Gastrocnemius medialis (tissue), 4 donors: ENCODE data around the gene CACNG5.

ENCODE experiments used
- CTCF ChIP-seq, 5 experiments: fragments of 450-650 bp in 3 of 5; fragments of 200-600 bp in 2 of 5; sonication (generic) in 2 of 5; IDR thresholded peaks in 4 of 5; conservative IDR thresholded peaks in 1 of 5; 1 replicate in 4 of 5; 2 replicates in 1 of 5; pipeline ENCODE4 v1.5.1; 2016 to 2019; ENCODE audit warnings: antibody characterized with exemption in 5 of 5, mild to moderate bottlenecking in 3 of 5, moderate library complexity in 3 of 5
- POLR2A ChIP-seq, 2 donors: fragments of 450-650 bp; IDR thresholded peaks; one replicate each; pipeline ENCODE4 v1.6.1; 2017; ENCODE audit warnings: antibody characterized with exemption in 2 of 2, mild to moderate bottlenecking in 2 of 2, moderate library complexity in 2 of 2

GRCh38 chr17:66849851-66850580, 15.1 kb downstream of the CACNG5 start:
- TF ChIP-seq CTCF (IDR thresholded peaks at IDR 0.05 in 4 of 5, conservative IDR thresholded peaks at IDR 0.05 in 1 of 5) (no peak), POLR2A (IDR thresholded peaks at IDR 0.05) (no peak)
